Keratinocyte (primary cell): ENCODE results near the gene GPR137.

Source experiments
- EZH2 ChIP-seq: IDR thresholded peaks from one replicate; pipeline ENCODE4 v1.6.1; 2012; ENCODE audit warnings: inconsistent platforms, mild to moderate bottlenecking, low read length, moderate library complexity
- TF ChIP-seq, protein P1 (sequence below), 3 experiments: IDR thresholded peaks in 1 of 3; conservative IDR thresholded peaks in 1 of 3; optimal IDR thresholded peaks in 1 of 3; 2 replicates in 2 of 3; 3 replicates in 1 of 3; pipeline versions ENCODE3 to v1.5.1; 2011; ENCODE audit warnings: low read length in 3 of 3, mild to moderate bottlenecking in 3 of 3, moderate library complexity in 2 of 3, control low read depth in 1 of 3, inconsistent platforms in 1 of 3; ENCODE audit not compliant: insufficient read depth in 2 of 3; ENCODE audit errors: extremely low read depth in 1 of 3

DNA sequence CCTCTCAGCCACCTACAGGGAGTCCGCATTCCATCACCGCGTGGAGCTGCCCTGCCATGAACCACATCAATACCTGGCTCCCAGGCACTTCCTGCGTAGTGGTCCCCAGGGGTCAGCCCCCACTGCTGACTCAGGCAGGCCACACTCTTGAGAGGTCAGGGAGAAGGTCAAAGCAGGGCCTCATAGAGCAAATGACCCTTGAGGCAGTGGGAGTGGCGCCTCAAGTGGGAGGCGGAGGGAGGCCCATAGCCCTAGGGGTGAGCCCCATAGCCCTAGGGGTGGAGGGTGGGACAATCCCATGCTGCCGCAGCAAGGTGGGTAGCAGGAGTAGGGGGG, 37.2 kb downstream of the GPR137 start:
- TF ChIP-seq, protein P1, sequence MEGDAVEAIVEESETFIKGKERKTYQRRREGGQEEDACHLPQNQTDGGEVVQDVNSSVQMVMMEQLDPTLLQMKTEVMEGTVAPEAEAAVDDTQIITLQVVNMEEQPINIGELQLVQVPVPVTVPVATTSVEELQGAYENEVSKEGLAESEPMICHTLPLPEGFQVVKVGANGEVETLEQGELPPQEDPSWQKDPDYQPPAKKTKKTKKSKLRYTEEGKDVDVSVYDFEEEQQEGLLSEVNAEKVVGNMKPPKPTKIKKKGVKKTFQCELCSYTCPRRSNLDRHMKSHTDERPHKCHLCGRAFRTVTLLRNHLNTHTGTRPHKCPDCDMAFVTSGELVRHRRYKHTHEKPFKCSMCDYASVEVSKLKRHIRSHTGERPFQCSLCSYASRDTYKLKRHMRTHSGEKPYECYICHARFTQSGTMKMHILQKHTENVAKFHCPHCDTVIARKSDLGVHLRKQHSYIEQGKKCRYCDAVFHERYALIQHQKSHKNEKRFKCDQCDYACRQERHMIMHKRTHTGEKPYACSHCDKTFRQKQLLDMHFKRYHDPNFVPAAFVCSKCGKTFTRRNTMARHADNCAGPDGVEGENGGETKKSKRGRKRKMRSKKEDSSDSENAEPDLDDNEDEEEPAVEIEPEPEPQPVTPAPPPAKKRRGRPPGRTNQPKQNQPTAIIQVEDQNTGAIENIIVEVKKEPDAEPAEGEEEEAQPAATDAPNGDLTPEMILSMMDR (optimal IDR thresholded peaks at IDR 0.05 in 1 of 3, IDR thresholded peaks at IDR 0.05 in 1 of 3, conservative IDR thresholded peaks at IDR 0.05 in 1 of 3; ENCODE audit: extremely low read depth in 1 of 3, insufficient read depth in 2 of 3, low read length in 3 of 3) = no peak
- no peak for TF ChIP-seq EZH2
